Liver (tissue), 9 donors: ENCODE results near the gene TMEM116. TPM values are rescaled to one million over a fixed set of nuclear protein-coding genes. Genes with fewer than 3 reads are reported as not detected.

ENCODE experiments used
- DNase-seq: peaks from one replicate; pipeline ENCODE4 v3.0.0-alpha.2; 2017; ENCODE audit warnings: low spot score
- H3K27ac ChIP-seq, 2 donors: one replicate each; pipeline ENCODE4 v1.7.0; 2013; ENCODE audit warnings: inconsistent platforms in 2 of 2, low read length in 2 of 2, control low read depth in 1 of 2, low read depth in 1 of 2, mild to moderate bottlenecking in 1 of 2
- H3K27me3 ChIP-seq, 4 donors: one replicate each; pipeline versions ENCODE4 v1.6.1 to v1.7.0; 2013; ENCODE audit warnings: low read length in 3 of 4, inconsistent platforms in 1 of 4, mild to moderate bottlenecking in 1 of 4, moderate library complexity in 1 of 4; ENCODE audit not compliant: control insufficient read depth in 4 of 4, insufficient read depth in 4 of 4
- H3K36me3 ChIP-seq, 4 donors: one replicate each; pipeline versions ENCODE4 v1.6.1 to v1.7.0; 2013; ENCODE audit warnings: low read length in 3 of 4, mild to moderate bottlenecking in 3 of 4, low read depth in 1 of 4, moderate library complexity in 1 of 4; ENCODE audit not compliant: control insufficient read depth in 4 of 4, insufficient read depth in 3 of 4
- H3K4me1 ChIP-seq, 4 donors: one replicate each; pipeline versions ENCODE4 v1.6.1 to v1.7.0; 2013; ENCODE audit warnings: low read length in 3 of 4, mild to moderate bottlenecking in 3 of 4, moderate library complexity in 1 of 4; ENCODE audit not compliant: control insufficient read depth in 4 of 4, insufficient read depth in 4 of 4
- H3K4me3 ChIP-seq, 3 donors: one replicate each; pipeline versions ENCODE4 v1.6.1 to v1.7.0; 2013; ENCODE audit warnings: low read length in 3 of 3, control low read depth in 1 of 3, low read depth in 1 of 3, mild to moderate bottlenecking in 1 of 3
- H3K9ac ChIP-seq, 2 donors: one replicate each; pipeline ENCODE4 v1.7.0; 2013; ENCODE audit warnings: low read length in 2 of 2, mild to moderate bottlenecking in 2 of 2, moderate library complexity in 2 of 2, control low read depth in 1 of 2, low read depth in 1 of 2
- H3K9me3 ChIP-seq, 4 donors: one replicate each; pipeline versions ENCODE4 v1.6.1 to v1.7.0; 2013; ENCODE audit warnings: low read length in 3 of 4; ENCODE audit not compliant: control insufficient read depth in 4 of 4
- EGR1 ChIP-seq, 2 donors: IDR thresholded peaks; 2 replicates each; pipeline ENCODE4 v1.6.1; 2016 to 2018; ENCODE audit warnings: antibody characterized with exemption in 2 of 2, low read depth in 2 of 2
- FOXA1 ChIP-seq: IDR thresholded peaks from 2 replicates; pipeline ENCODE4 v1.6.1; 2016; ENCODE audit warnings: antibody characterized with exemption
- GABPA ChIP-seq, 2 donors: IDR thresholded peaks in 1 of 2; conservative IDR thresholded peaks in 1 of 2; 2 replicates each; pipeline ENCODE4 v1.6.1; 2016; ENCODE audit warnings: antibody characterized with exemption in 2 of 2, mild to moderate bottlenecking in 1 of 2, moderate library complexity in 1 of 2
- HNF4A ChIP-seq, 2 donors: conservative IDR thresholded peaks; 2 replicates each; pipeline ENCODE4 v1.6.1; 2016; ENCODE audit warnings: antibody characterized with exemption in 2 of 2, mild to moderate bottlenecking in 2 of 2
- JUND ChIP-seq, 2 donors: IDR thresholded peaks; 2 replicates each; pipeline ENCODE4 v1.6.1; 2016; ENCODE audit warnings: antibody characterized with exemption in 2 of 2
- NR2F2 ChIP-seq: IDR thresholded peaks from 2 replicates; pipeline ENCODE4 v1.6.1; 2016; ENCODE audit warnings: antibody characterized with exemption
- RAD21 ChIP-seq, 2 donors: IDR thresholded peaks; 2 replicates each; pipeline ENCODE4 v1.6.1; 2016; ENCODE audit warnings: antibody characterized with exemption in 2 of 2, mild to moderate bottlenecking in 2 of 2
- REST ChIP-seq: IDR thresholded peaks from 2 replicates; pipeline ENCODE4 v1.6.1; 2016; ENCODE audit warnings: antibody characterized with exemption, mild to moderate bottlenecking
- RXRA ChIP-seq, 2 donors: IDR thresholded peaks; 2 replicates each; pipeline ENCODE4 v1.6.1; 2017 to 2018; ENCODE audit warnings: antibody characterized with exemption in 2 of 2, mild to moderate bottlenecking in 1 of 2
- SP1 ChIP-seq: IDR thresholded peaks from 2 replicates; pipeline ENCODE4 v1.6.1; 2018; ENCODE audit warnings: antibody characterized with exemption, mild to moderate bottlenecking
- TAF1 ChIP-seq: conservative IDR thresholded peaks from 2 replicates; pipeline ENCODE4 v1.6.1; 2016; ENCODE audit warnings: antibody characterized with exemption, mild to moderate bottlenecking
- YY1 ChIP-seq: IDR thresholded peaks from 2 replicates; pipeline ENCODE4 v1.6.1; 2016; ENCODE audit warnings: antibody characterized with exemption, mild to moderate bottlenecking
- WGBS: extraction: QIAGEN DNeasy Blood & Tissue Kit; methylation state at CpG from one replicate; pipeline ENCODE4 v1.1.7; 2013; 5-methylcytosine and 5-hydroxymethylcytosine counted together
- polyA plus RNA-seq, 2 donors: library from polyadenylated mRNA; stranded (reverse) in 1 of 2; unstranded in 1 of 2; fragments of 200-250 nt in 1 of 2; fragments of >200 nt in 1 of 2; fragmentation: Nextera tagmentation in 1 of 2; extraction: Ambion mirVana in 1 of 2; gene quantifications; one replicate each; pipeline versions ENCODE4 v1.2.1 to v1.2.3, GENCODE V29; 2013 to 2015
- total RNA-seq, 2 donors: library from RNA; depleted of rRNA; stranded (reverse); fragments of >200 nt; gene quantifications; one replicate each; pipeline ENCODE4 v1.2.3, GENCODE V29; 2014
- TF ChIP-seq, protein P1 (sequence below): IDR thresholded peaks from 2 replicates; pipeline ENCODE4 v1.6.1; 2016; ENCODE audit warnings: antibody characterized with exemption
- TF ChIP-seq, protein P2 (sequence below): IDR thresholded peaks from 2 replicates; pipeline ENCODE4 v1.6.1; 2016; ENCODE audit warnings: antibody characterized with exemption
- donor health status: healthy.
- donor health status: healthy.
- donor health status: healthy.
- donor health status: healthy.
- donor health status: healthy.

The TMEM116 gene
- total and polyA plus RNA-seq, 4 donors = 4.9 to 11.6 (median 6.6) TPM

DNA sequence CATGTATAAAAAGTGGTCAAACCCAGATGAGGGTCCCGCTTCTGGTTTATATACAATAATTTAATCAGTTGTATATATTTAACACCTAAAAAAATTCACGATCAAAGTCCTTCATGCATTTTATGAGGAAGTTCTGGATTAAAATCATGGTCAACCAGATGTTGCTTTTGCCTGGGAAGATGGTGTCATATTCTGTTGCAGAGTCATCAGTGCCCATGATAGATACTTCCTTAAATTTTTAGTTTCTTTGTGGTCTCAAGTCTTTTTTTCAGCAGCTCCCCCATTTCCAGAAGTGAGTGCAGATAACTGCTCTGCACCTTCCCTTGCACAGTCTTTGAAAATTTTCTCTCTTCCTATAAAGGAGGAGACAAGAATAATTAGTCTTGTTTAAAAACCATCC is 16.3 kb upstream of the TMEM116 start:
- WGBS = 95% methylated on average over 2 of the region's 2 CpGs
- H3K9me3 ChIP-seq = no peaks in the 10 kb centered on the region
- H3K36me3 ChIP-seq = peaks cover 2 to 36% (median 24%) of the 10 kb centered on the region in 4 donors
- no peaks in the 10 kb centered on the region for H3K27me3 ChIP-seq
- no peak overlapping the region for H3K27ac ChIP-seq
- no peak overlapping the region for H3K9ac ChIP-seq
- DNase-seq = no peak
- TF ChIP-seq FOXA1 = no peak
- TF ChIP-seq SP1 = no peak
- no peak for TF ChIP-seq GABPA (IDR thresholded peaks at IDR 0.05 in 1 of 2, conservative IDR thresholded peaks at IDR 0.05 in 1 of 2)
- TF ChIP-seq JUND (IDR thresholded peaks at IDR 0.05) = no peak
- TF ChIP-seq, protein P1, sequence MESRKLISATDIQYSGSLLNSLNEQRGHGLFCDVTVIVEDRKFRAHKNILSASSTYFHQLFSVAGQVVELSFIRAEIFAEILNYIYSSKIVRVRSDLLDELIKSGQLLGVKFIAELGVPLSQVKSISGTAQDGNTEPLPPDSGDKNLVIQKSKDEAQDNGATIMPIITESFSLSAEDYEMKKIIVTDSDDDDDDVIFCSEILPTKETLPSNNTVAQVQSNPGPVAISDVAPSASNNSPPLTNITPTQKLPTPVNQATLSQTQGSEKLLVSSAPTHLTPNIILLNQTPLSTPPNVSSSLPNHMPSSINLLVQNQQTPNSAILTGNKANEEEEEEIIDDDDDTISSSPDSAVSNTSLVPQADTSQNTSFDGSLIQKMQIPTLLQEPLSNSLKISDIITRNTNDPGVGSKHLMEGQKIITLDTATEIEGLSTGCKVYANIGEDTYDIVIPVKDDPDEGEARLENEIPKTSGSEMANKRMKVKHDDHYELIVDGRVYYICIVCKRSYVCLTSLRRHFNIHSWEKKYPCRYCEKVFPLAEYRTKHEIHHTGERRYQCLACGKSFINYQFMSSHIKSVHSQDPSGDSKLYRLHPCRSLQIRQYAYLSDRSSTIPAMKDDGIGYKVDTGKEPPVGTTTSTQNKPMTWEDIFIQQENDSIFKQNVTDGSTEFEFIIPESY = no peak
- TF ChIP-seq RXRA (IDR thresholded peaks at IDR 0.05) = no peak
- no peak for TF ChIP-seq YY1
- TF ChIP-seq, protein P2, sequence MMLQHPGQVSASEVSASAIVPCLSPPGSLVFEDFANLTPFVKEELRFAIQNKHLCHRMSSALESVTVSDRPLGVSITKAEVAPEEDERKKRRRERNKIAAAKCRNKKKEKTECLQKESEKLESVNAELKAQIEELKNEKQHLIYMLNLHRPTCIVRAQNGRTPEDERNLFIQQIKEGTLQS = no peak
- TF ChIP-seq RAD21 (IDR thresholded peaks at IDR 0.05) = no peak
- H3K4me1 ChIP-seq = peaks cover 0 to 4% (median 2%) of the 10 kb centered on the region in 4 donors
- no peak overlapping the region for H3K4me3 ChIP-seq

GRCh38 chr12:112025808-112026375 is 12.9 kb upstream of the TMEM116 start:
- TF ChIP-seq HNF4A (conservative IDR thresholded peaks at IDR 0.05) (no peak), TAF1 (no peak), RXRA (IDR thresholded peaks at IDR 0.05) (no peak)
- WGBS = 83% methylated on average over 4 of the region's 4 CpGs
- no peaks in the 10 kb centered on the region for H3K9me3 ChIP-seq
- no peak overlapping the region for H3K4me3 ChIP-seq
- H3K36me3 ChIP-seq = peaks cover 1 to 29% (median 28%) of the 10 kb centered on the region in 4 donors
- H3K27me3 ChIP-seq = no peaks in the 10 kb centered on the region
- H3K9ac ChIP-seq = no peak overlapping the region
- DNase-seq = no peak
- H3K27ac ChIP-seq = no peak overlapping the region
- peaks cover 0 to 16% (median 10%) of the 10 kb centered on the region in 4 donors for H3K4me1 ChIP-seq

GRCh38 chr12:112023759-112024396 is 10.9 kb upstream of the TMEM116 start:
- no peaks in the 10 kb centered on the region for H3K27me3 ChIP-seq
- no peak for DNase-seq
- H3K36me3 ChIP-seq = peaks cover 5 to 32% (median 31%) of the 10 kb centered on the region in 4 donors
- peak overlapping the region; percentile 76 to 87 for H3K27ac ChIP-seq
- 43% methylated on average over 4 of the region's 4 CpGs for WGBS
- no peaks in the 10 kb centered on the region for H3K9me3 ChIP-seq
- no peak overlapping the region for H3K4me3 ChIP-seq
- peaks cover 0 to 16% (median 10%) of the 10 kb centered on the region in 4 donors for H3K4me1 ChIP-seq
- peak overlapping the region in 1 of 2 donors; percentile 63 for H3K9ac ChIP-seq
- TF ChIP-seq NR2F2 = no peak
- no peak for TF ChIP-seq EGR1 (IDR thresholded peaks at IDR 0.05; ENCODE audit: low read depth in 2 of 2)
- peak in 1 of 2 donors; percentile 7 for TF ChIP-seq RAD21 (IDR thresholded peaks at IDR 0.05)
- no peak for TF ChIP-seq REST
- no peak for TF ChIP-seq TAF1
- no peak for TF ChIP-seq RXRA (IDR thresholded peaks at IDR 0.05)
- TF ChIP-seq, protein P2 = no peak
- peak; percentile 39 to 85 for TF ChIP-seq HNF4A (conservative IDR thresholded peaks at IDR 0.05)
- peak; percentile 65 for TF ChIP-seq YY1
